HepG2 (cell line): ENCODE data around the gene ST6GALNAC2. TPM values are rescaled to one million over a fixed set of nuclear protein-coding genes. Genes with fewer than 3 reads are reported as not detected.

Source experiments
- IKZF4 ChIP-seq: sonication (generic); formaldehyde crosslinking; IDR thresholded peaks from 2 replicates; pipeline ENCODE4 v1.5.1; 2020; ENCODE audit warnings: borderline replicate concordance, mild to moderate bottlenecking, low read depth, missing genetic modification reagents; ENCODE audit errors: not compliant biosample characterization
- KAT7 ChIP-seq: IDR thresholded peaks from 2 replicates; pipeline ENCODE4 v1.6.1; 2018; ENCODE audit warnings: borderline replicate concordance, missing compliant biosample characterization
- MAFF ChIP-seq: IDR thresholded peaks from 2 replicates; pipeline ENCODE4 v1.6.1; 2011; ENCODE audit warnings: low read depth, low read length, improper control_type of control experiment
- NBN ChIP-seq: fragments of 450-650 bp; conservative IDR thresholded peaks from 2 replicates; pipeline ENCODE4 v1.6.1; 2017
- NFAT5 ChIP-seq: sonication (generic); formaldehyde crosslinking; IDR thresholded peaks from 2 replicates; pipeline ENCODE4 v1.4.0; 2020; ENCODE audit warnings: missing genetic modification reagents
- NR2F6 ChIP-seq, 2 experiments: IDR thresholded peaks; 2 replicates each; pipeline ENCODE4 v1.6.1; 2016; ENCODE audit warnings: antibody characterized with exemption in 1 of 2, mild to moderate bottlenecking in 1 of 2
- POGZ ChIP-seq: sonication (generic); formaldehyde crosslinking; IDR thresholded peaks from 2 replicates; pipeline ENCODE4 v1.4.0; 2020; ENCODE audit warnings: mild to moderate bottlenecking, missing genetic modification reagents
- RAD51 ChIP-seq: fragments of 450-650 bp; IDR thresholded peaks from 2 replicates; pipeline ENCODE4 v1.6.1; 2016; ENCODE audit warnings: borderline replicate concordance
- REL ChIP-seq: sonication (generic); formaldehyde crosslinking; conservative IDR thresholded peaks from 2 replicates; pipeline ENCODE4 v1.8.0; 2022; ENCODE audit warnings: mild to moderate bottlenecking, missing genetic modification reagents, moderate library complexity
- TCF12 ChIP-seq, 2 experiments: fragments of 450-650 bp in 1 of 2; sonication (generic) in 1 of 2; formaldehyde crosslinking in 1 of 2; IDR thresholded peaks; 2 replicates each; pipeline versions ENCODE4 v1.6.1 to v1.8.0; 2017 to 2022; ENCODE audit warnings: antibody characterized with exemption in 1 of 2, mild to moderate bottlenecking in 1 of 2, missing genetic modification reagents in 1 of 2, moderate library complexity in 1 of 2
- THAP11 ChIP-seq: IDR thresholded peaks from 2 replicates; pipeline ENCODE4 v1.6.1; 2016; ENCODE audit warnings: missing biosample characterization, missing genetic modification reagents
- ZNF205 ChIP-seq: IDR thresholded peaks from 2 replicates; pipeline ENCODE4 v1.6.1; 2018; ENCODE audit warnings: missing biosample characterization, missing genetic modification reagents
- ZNF296 ChIP-seq: sonication (generic); formaldehyde crosslinking; conservative IDR thresholded peaks from 2 replicates; pipeline ENCODE4 v1.5.0; 2020; ENCODE audit warnings: mild to moderate bottlenecking, missing genetic modification reagents
- ZNF839 ChIP-seq: sonication (generic); formaldehyde crosslinking; IDR thresholded peaks from 2 replicates; pipeline ENCODE4 v1.4.0; 2020; ENCODE audit warnings: missing genetic modification reagents, mild to moderate bottlenecking, borderline replicate concordance
- ZSCAN29 ChIP-seq: sonication (generic); formaldehyde crosslinking; conservative IDR thresholded peaks from 2 replicates; pipeline ENCODE4 v1.4.0; 2020; ENCODE audit warnings: mild to moderate bottlenecking, missing genetic modification reagents
- polyA plus RNA-seq, 8 experiments: library from polyadenylated mRNA; depleted of rRNA in 3 of 8; stranded (reverse) in 7 of 8; unstranded in 1 of 8; fragments of >200 nt; fragmentation: Illumina TruSeq in 4 of 8; extraction: Trizol in 4 of 8; gene quantifications; 2 replicates each; pipeline versions ENCODE4 v1.2.1 to v1.2.3, GENCODE V29; 2011 to 2016; ENCODE audit warnings: low read depth in 4 of 8, missing spikeins in 1 of 8, mixed read lengths in 1 of 8; ENCODE audit not compliant: insufficient read depth in 1 of 8
- total RNA-seq, 5 experiments: library from RNA; depleted of rRNA; stranded (reverse); fragments of >200 nt; fragmentation: Illumina TruSeq; extraction: Trizol; gene quantifications; 2 replicates each; pipeline ENCODE4 v1.2.3, GENCODE V29; 2016; ENCODE audit warnings: low read depth in 1 of 5
- TF ChIP-seq, protein P1 (sequence below): sonication (generic); formaldehyde crosslinking; IDR thresholded peaks from 2 replicates; pipeline ENCODE4 v1.5.1; 2020; ENCODE audit warnings: mild to moderate bottlenecking, moderate library complexity, missing genetic modification reagents
- TF ChIP-seq, protein P2 (sequence below): sonication (generic); formaldehyde crosslinking; IDR thresholded peaks from 2 replicates; pipeline ENCODE4 v1.4.0; 2020; ENCODE audit warnings: missing genetic modification reagents

ST6GALNAC2 gene
- total and polyA plus RNA-seq, 2 of the 13 experiments (the other 11 are each of a cell fraction or from before 2014, with no cell fraction given), result 0.12 to 0.49 TPM

GRCh38 chr17:76547642-76548202 lies 37.9 kb downstream of the ST6GALNAC2 start (continued):
- TF ChIP-seq MAFF, result no peak
- no peak for TF ChIP-seq ZNF839 (CRISPR knock-in tag)
- TF ChIP-seq, protein P1, sequence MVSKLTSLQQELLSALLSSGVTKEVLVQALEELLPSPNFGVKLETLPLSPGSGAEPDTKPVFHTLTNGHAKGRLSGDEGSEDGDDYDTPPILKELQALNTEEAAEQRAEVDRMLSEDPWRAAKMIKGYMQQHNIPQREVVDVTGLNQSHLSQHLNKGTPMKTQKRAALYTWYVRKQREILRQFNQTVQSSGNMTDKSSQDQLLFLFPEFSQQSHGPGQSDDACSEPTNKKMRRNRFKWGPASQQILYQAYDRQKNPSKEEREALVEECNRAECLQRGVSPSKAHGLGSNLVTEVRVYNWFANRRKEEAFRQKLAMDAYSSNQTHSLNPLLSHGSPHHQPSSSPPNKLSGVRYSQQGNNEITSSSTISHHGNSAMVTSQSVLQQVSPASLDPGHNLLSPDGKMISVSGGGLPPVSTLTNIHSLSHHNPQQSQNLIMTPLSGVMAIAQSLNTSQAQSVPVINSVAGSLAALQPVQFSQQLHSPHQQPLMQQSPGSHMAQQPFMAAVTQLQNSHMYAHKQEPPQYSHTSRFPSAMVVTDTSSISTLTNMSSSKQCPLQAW (CRISPR knock-in tag), result no peak
- no peak for TF ChIP-seq POGZ
- no peak for TF ChIP-seq ZNF205
- 0 out of 2 replicates have a peak, but pooled peaks have one; percentile 15 for TF ChIP-seq KAT7 (CRISPR knock-in tag)
- TF ChIP-seq NR2F6 (IDR thresholded peaks at IDR 0.05), result no peak
- TF ChIP-seq NR2F6 (CRISPR knock-in tag; IDR thresholded peaks at IDR 0.05), result no peak
- TF ChIP-seq ZSCAN29 (CRISPR knock-in tag), result no peak
- TF ChIP-seq, protein P2, sequence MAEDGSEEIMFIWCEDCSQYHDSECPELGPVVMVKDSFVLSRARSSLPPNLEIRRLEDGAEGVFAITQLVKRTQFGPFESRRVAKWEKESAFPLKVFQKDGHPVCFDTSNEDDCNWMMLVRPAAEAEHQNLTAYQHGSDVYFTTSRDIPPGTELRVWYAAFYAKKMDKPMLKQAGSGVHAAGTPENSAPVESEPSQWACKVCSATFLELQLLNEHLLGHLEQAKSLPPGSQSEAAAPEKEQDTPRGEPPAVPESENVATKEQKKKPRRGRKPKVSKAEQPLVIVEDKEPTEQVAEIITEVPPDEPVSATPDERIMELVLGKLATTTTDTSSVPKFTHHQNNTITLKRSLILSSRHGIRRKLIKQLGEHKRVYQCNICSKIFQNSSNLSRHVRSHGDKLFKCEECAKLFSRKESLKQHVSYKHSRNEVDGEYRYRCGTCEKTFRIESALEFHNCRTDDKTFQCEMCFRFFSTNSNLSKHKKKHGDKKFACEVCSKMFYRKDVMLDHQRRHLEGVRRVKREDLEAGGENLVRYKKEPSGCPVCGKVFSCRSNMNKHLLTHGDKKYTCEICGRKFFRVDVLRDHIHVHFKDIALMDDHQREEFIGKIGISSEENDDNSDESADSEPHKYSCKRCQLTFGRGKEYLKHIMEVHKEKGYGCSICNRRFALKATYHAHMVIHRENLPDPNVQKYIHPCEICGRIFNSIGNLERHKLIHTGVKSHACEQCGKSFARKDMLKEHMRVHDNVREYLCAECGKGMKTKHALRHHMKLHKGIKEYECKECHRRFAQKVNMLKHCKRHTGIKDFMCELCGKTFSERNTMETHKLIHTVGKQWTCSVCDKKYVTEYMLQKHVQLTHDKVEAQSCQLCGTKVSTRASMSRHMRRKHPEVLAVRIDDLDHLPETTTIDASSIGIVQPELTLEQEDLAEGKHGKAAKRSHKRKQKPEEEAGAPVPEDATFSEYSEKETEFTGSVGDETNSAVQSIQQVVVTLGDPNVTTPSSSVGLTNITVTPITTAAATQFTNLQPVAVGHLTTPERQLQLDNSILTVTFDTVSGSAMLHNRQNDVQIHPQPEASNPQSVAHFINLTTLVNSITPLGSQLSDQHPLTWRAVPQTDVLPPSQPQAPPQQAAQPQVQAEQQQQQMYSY (CRISPR knock-in tag), result no peak
- TF ChIP-seq TCF12 (IDR thresholded peaks at IDR 0.05), result no peak
- no peak for TF ChIP-seq TCF12 (CRISPR knock-in tag; IDR thresholded peaks at IDR 0.05)
- no peak for TF ChIP-seq NFAT5 (CRISPR knock-in tag)
- TF ChIP-seq RAD51, result no peak; the same call in none of the 2 replicates
- no peak for TF ChIP-seq IKZF4 (CRISPR knock-in tag)
- TF ChIP-seq ZNF296 (CRISPR knock-in tag), result no peak
- TF ChIP-seq THAP11 (CRISPR knock-in tag), result no peak
- TF ChIP-seq REL (CRISPR knock-in tag), result no peak
- TF ChIP-seq NBN, result peak; percentile 100
